ENCODE results near the gene SPA17.

The SPA17 gene

GRCh38 chr11:124673333-124674167 lies at the start of gene SPA17, which contains the start of gene SIAE:
Gene SPA17 (plus strand): TSS chr11:124673904. CDS start chr11:124675265, 1,361 bp downstream.
Gene SIAE (minus strand): TSS chr11:124673739. CDS start chr11:124673708, 31 bp downstream.
- Histone ChIP-seq H3K36me3 (ENCODE audit: control insufficient read depth, insufficient read depth, low read length) (no peaks in the 10 kb centered on the region), H3K9me3 (ENCODE audit: control insufficient read depth, insufficient read depth, low read depth, low read length) (no peaks in the 10 kb centered on the region), H3K4me1 (ENCODE audit: control insufficient read depth, insufficient read depth, low read length) (peaks cover 7% of the 10 kb centered on the region; the same call in 1 of the 2 replicates), H3K27me3 (ENCODE audit: control insufficient read depth, insufficient read depth, low read length) (peaks cover 23% of the 10 kb centered on the region), H3K27ac (ENCODE audit: low read depth, low read length) (peak within 1 kb of the TSS; percentile 51; the same call in 1 of the 2 replicates), H3K4me3 (ENCODE audit: low read depth, low read length) (peak within 1 kb of the TSS; percentile 90), H3K9ac (ENCODE audit: low read length) (peak within 1 kb of the TSS; percentile 92)

GRCh38 chr11:124625504-124626168 lies 48.1 kb upstream of the SPA17 start:
- Histone ChIP-seq H3K9me3 (ENCODE audit: control insufficient read depth, insufficient read depth, low read depth, low read length) (no peaks in the 10 kb centered on the region), H3K27me3 (ENCODE audit: control insufficient read depth, insufficient read depth, low read length) (peaks cover 4% of the 10 kb centered on the region; the same call in 1 of the 2 replicates), H3K4me1 (ENCODE audit: control insufficient read depth, insufficient read depth, low read length) (peaks cover 5% of the 10 kb centered on the region), H3K4me3 (ENCODE audit: low read depth, low read length) (no peak overlapping the region), H3K9ac (ENCODE audit: low read length) (no peak overlapping the region), H3K36me3 (ENCODE audit: control insufficient read depth, insufficient read depth, low read length) (peaks cover 52% of the 10 kb centered on the region), H3K27ac (ENCODE audit: low read depth, low read length) (no peak overlapping the region)

GRCh38 chr11:124627546-124627945 lies 46.2 kb upstream of the SPA17 start:
- Histone ChIP-seq H3K9ac (ENCODE audit: low read length) (no peak overlapping the region), H3K27ac (ENCODE audit: low read depth, low read length) (no peak overlapping the region), H3K36me3 (ENCODE audit: control insufficient read depth, insufficient read depth, low read length) (peaks cover 71% of the 10 kb centered on the region), H3K4me3 (ENCODE audit: low read depth, low read length) (no peak overlapping the region), H3K27me3 (ENCODE audit: control insufficient read depth, insufficient read depth, low read length) (no peaks in the 10 kb centered on the region), H3K4me1 (ENCODE audit: control insufficient read depth, insufficient read depth, low read length) (peaks cover 5% of the 10 kb centered on the region), H3K9me3 (ENCODE audit: control insufficient read depth, insufficient read depth, low read depth, low read length) (no peaks in the 10 kb centered on the region)

GRCh38 chr11:124629961-124630360 lies 43.7 kb upstream of the SPA17 start:
- H3K27me3 ChIP-seq (ENCODE audit: control insufficient read depth, insufficient read depth, low read length) = no peaks in the 10 kb centered on the region
- no peak overlapping the region for H3K9ac ChIP-seq (ENCODE audit: low read length)
- no peaks in the 10 kb centered on the region for H3K4me1 ChIP-seq (ENCODE audit: control insufficient read depth, insufficient read depth, low read length)
- H3K9me3 ChIP-seq (ENCODE audit: control insufficient read depth, insufficient read depth, low read depth, low read length) = no peaks in the 10 kb centered on the region
- peaks cover 83% of the 10 kb centered on the region for H3K36me3 ChIP-seq (ENCODE audit: control insufficient read depth, insufficient read depth, low read length)
- H3K4me3 ChIP-seq (ENCODE audit: low read depth, low read length) = no peak overlapping the region
- no peak overlapping the region for H3K27ac ChIP-seq (ENCODE audit: low read depth, low read length)

GRCh38 chr11:124633355-124633754 lies 40.3 kb upstream of the SPA17 start:
- no peak overlapping the region for H3K9ac ChIP-seq (ENCODE audit: low read length)
- no peaks in the 10 kb centered on the region for H3K9me3 ChIP-seq (ENCODE audit: control insufficient read depth, insufficient read depth, low read depth, low read length)
- H3K36me3 ChIP-seq (ENCODE audit: control insufficient read depth, insufficient read depth, low read length) = peaks cover 85% of the 10 kb centered on the region
- no peak overlapping the region for H3K27ac ChIP-seq (ENCODE audit: low read depth, low read length)
- no peaks in the 10 kb centered on the region; the same call in 1 of the 2 replicates for H3K4me1 ChIP-seq (ENCODE audit: control insufficient read depth, insufficient read depth, low read length)
- no peak overlapping the region for H3K4me3 ChIP-seq (ENCODE audit: low read depth, low read length)
- no peaks in the 10 kb centered on the region for H3K27me3 ChIP-seq (ENCODE audit: control insufficient read depth, insufficient read depth, low read length)

- Histone ChIP-seq H3K27ac (ENCODE audit: low read depth, low read length) (no peak overlapping the region), H3K36me3 (ENCODE audit: control insufficient read depth, insufficient read depth, low read length) (peaks cover 64% of the 10 kb centered on the region), H3K9ac (ENCODE audit: low read length) (no peak overlapping the region), H3K9me3 (ENCODE audit: control insufficient read depth, insufficient read depth, low read depth, low read length) (peaks cover 6% of the 10 kb centered on the region; the same call in 1 of the 2 replicates), H3K27me3 (ENCODE audit: control insufficient read depth, insufficient read depth, low read length) (no peaks in the 10 kb centered on the region), H3K4me1 (ENCODE audit: control insufficient read depth, insufficient read depth, low read length) (no peaks in the 10 kb centered on the region; the same call in 1 of the 2 replicates), H3K4me3 (ENCODE audit: low read depth, low read length) (no peak overlapping the region)
These were observed 37.8 kb upstream of the SPA17 start for GRCh38 chr11:124635932-124636331.

- Histone ChIP-seq H3K9me3 (ENCODE audit: control insufficient read depth, insufficient read depth, low read depth, low read length) (peaks cover 9% of the 10 kb centered on the region; the same call in 1 of the 2 replicates), H3K4me3 (ENCODE audit: low read depth, low read length) (no peak overlapping the region), H3K9ac (ENCODE audit: low read length) (no peak overlapping the region), H3K27ac (ENCODE audit: low read depth, low read length) (no peak overlapping the region), H3K36me3 (ENCODE audit: control insufficient read depth, insufficient read depth, low read length) (peaks cover 39% of the 10 kb centered on the region), H3K27me3 (ENCODE audit: control insufficient read depth, insufficient read depth, low read length) (no peaks in the 10 kb centered on the region), H3K4me1 (ENCODE audit: control insufficient read depth, insufficient read depth, low read length) (no peaks in the 10 kb centered on the region; the same call in 1 of the 2 replicates)
These were observed 35.2 kb upstream of the SPA17 start for GRCh38 chr11:124638500-124638899.

- H3K27ac ChIP-seq (ENCODE audit: low read depth, low read length) = no peak overlapping the region
- H3K4me1 ChIP-seq (ENCODE audit: control insufficient read depth, insufficient read depth, low read length) = peaks cover 3% of the 10 kb centered on the region; the same call in 1 of the 2 replicates
- H3K4me3 ChIP-seq (ENCODE audit: low read depth, low read length) = no peak overlapping the region
- H3K27me3 ChIP-seq (ENCODE audit: control insufficient read depth, insufficient read depth, low read length) = no peaks in the 10 kb centered on the region
- peaks cover 35% of the 10 kb centered on the region for H3K36me3 ChIP-seq (ENCODE audit: control insufficient read depth, insufficient read depth, low read length)
- H3K9me3 ChIP-seq (ENCODE audit: control insufficient read depth, insufficient read depth, low read depth, low read length) = peaks cover 9% of the 10 kb centered on the region; the same call in 1 of the 2 replicates
- H3K9ac ChIP-seq (ENCODE audit: low read length) = no peak overlapping the region
These were observed 34.5 kb upstream of the SPA17 start for GRCh38 chr11:124639186-124639585.

- no peaks in the 10 kb centered on the region for H3K27me3 ChIP-seq (ENCODE audit: control insufficient read depth, insufficient read depth, low read length)
- H3K9ac ChIP-seq (ENCODE audit: low read length) = no peak overlapping the region
- no peak overlapping the region for H3K4me3 ChIP-seq (ENCODE audit: low read depth, low read length)
- H3K36me3 ChIP-seq (ENCODE audit: control insufficient read depth, insufficient read depth, low read length) = peaks cover 26% of the 10 kb centered on the region; the same call in 1 of the 2 replicates
- peaks cover 9% of the 10 kb centered on the region; the same call in 1 of the 2 replicates for H3K9me3 ChIP-seq (ENCODE audit: control insufficient read depth, insufficient read depth, low read depth, low read length)
- no peak overlapping the region for H3K27ac ChIP-seq (ENCODE audit: low read depth, low read length)
- H3K4me1 ChIP-seq (ENCODE audit: control insufficient read depth, insufficient read depth, low read length) = peaks cover 8% of the 10 kb centered on the region
These were observed 33.0 kb upstream of the SPA17 start for GRCh38 chr11:124640666-124641065.

- Histone ChIP-seq H3K9me3 (ENCODE audit: control insufficient read depth, insufficient read depth, low read depth, low read length) (peaks cover 9% of the 10 kb centered on the region; the same call in 1 of the 2 replicates), H3K27ac (ENCODE audit: low read depth, low read length) (no peak overlapping the region)
These were observed 31.1 kb upstream of the SPA17 start for GRCh38 chr11:124642628-124643027.

More at GRCh38 chr11:124642628-124643027, 31.1 kb upstream of the SPA17 start:
- H3K27me3 ChIP-seq (ENCODE audit: control insufficient read depth, insufficient read depth, low read length) = no peaks in the 10 kb centered on the region
- no peak overlapping the region for H3K9ac ChIP-seq (ENCODE audit: low read length)
- no peak overlapping the region for H3K4me3 ChIP-seq (ENCODE audit: low read depth, low read length)
- H3K4me1 ChIP-seq (ENCODE audit: control insufficient read depth, insufficient read depth, low read length) = peaks cover 8% of the 10 kb centered on the region
- H3K36me3 ChIP-seq (ENCODE audit: control insufficient read depth, insufficient read depth, low read length) = peaks cover 8% of the 10 kb centered on the region; the same call in 1 of the 2 replicates

Data from HUES6 (cell line).